Measurements from ENCODE around the gene ANKHD1.

DNA sequence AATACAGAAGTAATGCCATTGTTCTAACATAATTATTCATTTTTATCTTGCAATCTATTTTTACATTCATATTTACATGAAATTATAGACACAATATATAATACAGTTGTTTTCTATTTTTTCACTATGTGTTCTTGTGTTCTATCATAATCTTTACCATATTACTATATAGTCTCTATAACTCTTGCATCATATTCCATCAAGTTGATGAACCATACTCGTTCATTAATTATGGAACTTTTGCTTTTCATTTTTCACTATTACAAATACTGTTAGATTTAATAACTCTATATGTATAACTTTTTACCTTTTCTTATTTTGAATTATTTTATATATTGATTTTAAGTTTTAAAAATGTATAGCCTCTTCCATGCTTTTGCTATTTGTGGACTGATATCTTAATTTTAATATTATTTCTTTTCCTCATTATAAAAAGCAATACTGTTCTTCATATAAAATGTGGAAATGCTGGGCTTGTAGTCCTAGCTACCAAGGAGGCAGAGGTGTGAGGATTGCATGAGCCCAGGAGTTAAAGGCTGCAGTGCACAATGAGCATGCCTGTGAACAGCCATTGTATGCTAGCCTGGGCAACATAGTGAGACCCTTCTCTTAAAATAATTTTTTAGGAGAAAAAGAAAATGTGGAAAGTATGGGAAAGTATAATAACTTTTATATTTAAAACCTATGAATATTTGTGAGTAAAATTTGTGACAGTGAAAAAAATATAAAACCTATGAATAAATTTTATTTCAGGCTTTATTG, 65.5 kb downstream of the ANKHD1 start:
- TF ChIP-seq, protein P1, sequence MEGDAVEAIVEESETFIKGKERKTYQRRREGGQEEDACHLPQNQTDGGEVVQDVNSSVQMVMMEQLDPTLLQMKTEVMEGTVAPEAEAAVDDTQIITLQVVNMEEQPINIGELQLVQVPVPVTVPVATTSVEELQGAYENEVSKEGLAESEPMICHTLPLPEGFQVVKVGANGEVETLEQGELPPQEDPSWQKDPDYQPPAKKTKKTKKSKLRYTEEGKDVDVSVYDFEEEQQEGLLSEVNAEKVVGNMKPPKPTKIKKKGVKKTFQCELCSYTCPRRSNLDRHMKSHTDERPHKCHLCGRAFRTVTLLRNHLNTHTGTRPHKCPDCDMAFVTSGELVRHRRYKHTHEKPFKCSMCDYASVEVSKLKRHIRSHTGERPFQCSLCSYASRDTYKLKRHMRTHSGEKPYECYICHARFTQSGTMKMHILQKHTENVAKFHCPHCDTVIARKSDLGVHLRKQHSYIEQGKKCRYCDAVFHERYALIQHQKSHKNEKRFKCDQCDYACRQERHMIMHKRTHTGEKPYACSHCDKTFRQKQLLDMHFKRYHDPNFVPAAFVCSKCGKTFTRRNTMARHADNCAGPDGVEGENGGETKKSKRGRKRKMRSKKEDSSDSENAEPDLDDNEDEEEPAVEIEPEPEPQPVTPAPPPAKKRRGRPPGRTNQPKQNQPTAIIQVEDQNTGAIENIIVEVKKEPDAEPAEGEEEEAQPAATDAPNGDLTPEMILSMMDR (conservative IDR thresholded peaks at IDR 0.05 in 1 of 2, IDR thresholded peaks at IDR 0.05 in 1 of 2; ENCODE audit: extremely low read depth in 1 of 2, insufficient read depth in 1 of 2, low read depth in 1 of 2, low read length in 2 of 2): no peak
- TF ChIP-seq EZH2 (IDR thresholded peaks at IDR 0.05; ENCODE audit: borderline replicate concordance, low read length): no peak
